Ramos (cell line): Measurements from ENCODE around the gene TSKU.
"Not testable (repeated sequence)": the region's sequence is repeated elsewhere in the genome, so short reads cannot be mapped to it uniquely, and the experiment has no call there.

ENCODE experiments used
- in situ Hi-C: fragments of 300-500 bp; cut with MboI; formaldehyde crosslinking; loops from one replicate; pipeline ENCODE4 v1.14.3; 2022; ENCODE audit warnings: low sequenced_read_pairs; ENCODE audit not compliant: unreplicated experiment

TSKU gene, protein sequence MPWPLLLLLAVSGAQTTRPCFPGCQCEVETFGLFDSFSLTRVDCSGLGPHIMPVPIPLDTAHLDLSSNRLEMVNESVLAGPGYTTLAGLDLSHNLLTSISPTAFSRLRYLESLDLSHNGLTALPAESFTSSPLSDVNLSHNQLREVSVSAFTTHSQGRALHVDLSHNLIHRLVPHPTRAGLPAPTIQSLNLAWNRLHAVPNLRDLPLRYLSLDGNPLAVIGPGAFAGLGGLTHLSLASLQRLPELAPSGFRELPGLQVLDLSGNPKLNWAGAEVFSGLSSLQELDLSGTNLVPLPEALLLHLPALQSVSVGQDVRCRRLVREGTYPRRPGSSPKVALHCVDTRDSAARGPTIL

GRCh38 chr11:76783294-76783895 is at the start of gene TSKU:
Gene TSKU, plus strand, starts transcription at chr11:76783356. Its CDS starts 12,261 bp downstream, at chr11:76795617.
- in situ Hi-C loops: no loop called here

DNA sequence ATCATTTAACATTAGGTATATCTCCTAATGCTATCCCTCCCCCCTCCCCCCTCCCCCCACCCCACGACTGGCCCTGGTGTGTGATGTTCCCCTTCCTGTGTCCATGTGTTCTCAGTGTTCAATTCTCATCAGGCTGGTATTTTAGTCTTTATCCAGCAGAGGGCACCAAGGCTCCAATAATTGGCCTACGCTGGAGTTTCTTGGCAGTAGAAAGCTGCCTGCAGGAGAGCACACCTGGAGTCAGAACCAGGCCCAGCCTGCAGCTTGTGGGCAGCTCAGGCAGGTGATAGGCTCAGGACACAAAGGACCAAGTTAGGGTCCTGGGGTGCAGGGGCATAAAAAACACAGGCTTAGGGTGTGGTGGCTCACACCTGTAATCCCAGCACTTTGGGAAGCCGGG is 49.2 kb upstream of the TSKU start:
- in situ Hi-C loops: not testable (repeated sequence)

DNA sequence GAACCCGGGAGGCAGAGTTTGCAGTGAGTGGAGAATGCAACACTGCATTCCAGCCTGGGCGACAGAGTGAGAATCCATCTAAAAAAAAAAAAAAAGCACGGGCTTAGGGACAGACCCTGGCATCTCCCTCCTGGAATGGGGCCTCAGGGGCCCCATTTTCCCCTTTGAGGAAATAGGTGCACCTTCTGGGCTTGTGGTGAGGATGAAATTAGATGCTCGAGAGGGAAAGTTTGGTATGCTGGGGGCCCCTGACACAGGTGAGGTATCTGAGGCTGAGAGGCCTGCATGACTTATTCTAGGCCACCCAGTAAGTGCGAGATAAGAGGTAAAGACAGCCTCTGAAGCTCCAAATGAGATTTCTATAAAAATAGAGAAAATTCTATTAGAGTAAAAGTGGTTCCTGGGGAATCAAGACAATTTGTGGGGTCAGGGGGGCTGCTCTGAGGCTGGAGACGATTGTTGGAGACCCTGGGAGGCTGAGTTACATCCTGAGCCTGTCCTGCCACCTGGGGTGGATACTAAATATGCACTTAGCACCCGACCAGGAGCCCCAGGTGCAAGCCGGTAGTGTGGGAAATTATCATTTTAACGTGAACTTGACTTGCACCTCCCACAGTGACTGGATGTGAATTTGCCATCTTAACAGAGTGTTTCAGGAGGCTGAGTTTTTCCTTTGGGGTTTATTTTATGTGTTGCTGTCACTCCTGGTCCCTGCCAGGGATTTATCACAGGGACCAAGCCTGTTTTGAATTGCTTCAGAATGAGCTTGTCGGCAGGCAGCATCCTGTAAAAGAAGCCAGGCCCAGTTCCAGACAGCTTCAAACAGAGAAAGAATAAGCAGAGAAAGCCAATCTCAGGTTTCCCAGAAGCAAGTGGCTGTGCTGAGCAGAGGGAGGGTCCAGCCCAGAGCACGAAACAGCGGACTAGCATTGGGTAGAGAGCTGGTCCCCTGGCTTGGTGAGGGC is 48.4 kb upstream of the TSKU start:
- in situ Hi-C loops: loop anchor here (5.0 kb wide), 1 partner anchor 63 kb away; no protein-coding TSS in a partner anchor

- in situ Hi-C loops: loop anchor here (5.0 kb wide), 1 partner anchor 61 kb away; no protein-coding TSS in a partner anchor
Observed at GRCh38 chr11:76735841-76736240, 47.3 kb upstream of the TSKU start.

DNA sequence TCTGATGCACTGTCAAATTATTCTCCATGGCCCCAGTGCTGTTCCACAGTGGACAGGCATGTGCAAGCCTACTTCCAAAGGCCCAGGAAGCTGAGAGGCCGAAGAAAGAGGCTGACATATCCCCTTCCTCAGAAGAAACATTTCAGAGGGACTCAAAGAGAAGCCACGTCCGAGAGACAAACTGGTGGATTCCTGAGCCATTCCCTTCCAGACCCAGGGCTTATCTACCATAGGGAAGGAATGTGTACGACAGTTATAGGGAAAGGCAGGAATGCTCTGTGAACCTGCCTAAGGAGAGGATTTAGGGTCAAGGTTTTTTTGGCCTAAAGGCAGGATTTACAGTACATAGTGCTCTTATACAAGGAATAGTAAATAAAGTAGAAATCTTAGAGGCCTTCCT is 46.9 kb upstream of the TSKU start:
- in situ Hi-C loops: loop anchor here (5.0 kb wide), 1 partner anchor 61 kb away; no protein-coding TSS in a partner anchor

DNA sequence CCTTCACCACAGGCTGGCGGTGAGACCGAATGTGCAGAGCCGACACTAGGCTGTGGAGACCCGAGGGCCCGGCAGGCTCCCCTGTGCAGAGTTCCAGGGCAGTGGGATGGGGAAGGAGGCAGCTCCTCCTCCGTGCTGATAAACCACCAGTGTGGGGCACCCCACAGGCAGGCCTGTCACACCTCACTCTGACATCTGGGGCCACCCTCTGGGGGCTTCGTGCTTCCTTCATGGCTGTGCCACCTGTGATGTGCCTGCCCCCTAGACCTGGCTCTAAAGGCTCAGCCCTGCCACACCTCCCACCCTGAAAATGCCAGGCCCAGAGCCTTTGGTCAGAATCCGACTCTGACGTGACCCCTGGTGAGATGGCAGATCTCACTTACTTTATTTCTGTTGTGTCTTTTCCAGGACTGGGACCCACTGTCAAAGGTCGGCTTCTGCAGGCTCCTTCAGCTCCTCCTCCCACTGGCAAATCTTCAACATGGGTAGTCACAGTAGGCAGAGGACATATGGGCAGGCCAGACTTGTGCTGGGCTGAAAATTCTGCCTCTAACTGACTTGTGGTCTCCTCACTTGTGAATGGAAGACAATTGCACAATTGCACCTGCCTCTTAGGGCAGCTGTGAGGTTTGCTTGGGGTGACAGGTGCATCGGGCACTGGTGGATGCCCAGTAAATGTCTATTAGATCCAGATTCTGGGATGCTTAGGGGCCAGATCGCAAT is 46.2 kb upstream of the TSKU start:
- in situ Hi-C loops: loop anchor here (5.0 kb wide), 1 partner anchor 60 kb away; no protein-coding TSS in a partner anchor

- in situ Hi-C loops: loop anchor here (5.0 kb wide), 1 partner anchor 59 kb away; no protein-coding TSS in a partner anchor
Observed at GRCh38 chr11:76738618-76739240, 44.4 kb upstream of the TSKU start.

DNA sequence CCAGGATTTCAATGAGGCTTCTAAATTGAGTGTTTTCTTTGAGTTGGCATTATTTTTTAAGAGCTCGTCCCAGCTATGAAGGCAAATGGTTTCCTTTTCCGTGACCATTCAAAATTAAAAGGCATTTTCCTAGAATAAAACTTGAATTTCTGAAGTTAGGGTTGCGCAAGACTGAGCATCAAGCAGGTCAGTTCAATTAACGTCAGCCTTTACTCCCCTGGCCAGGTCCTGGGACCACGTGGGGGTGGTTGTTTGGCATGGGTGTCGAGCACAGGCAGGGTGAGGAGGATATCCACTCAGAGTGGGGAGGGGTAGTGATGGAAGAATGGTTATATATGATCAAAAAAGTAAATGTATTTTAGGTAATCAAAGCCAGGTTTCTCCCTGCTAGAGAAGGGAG is 43.4 kb upstream of the TSKU start:
- in situ Hi-C loops: loop anchor here (5.0 kb wide), 1 partner anchor 58 kb away; no protein-coding TSS in a partner anchor

- in situ Hi-C loops: no loop called here
Observed at GRCh38 chr11:76740772-76741171, 42.4 kb upstream of the TSKU start.

DNA sequence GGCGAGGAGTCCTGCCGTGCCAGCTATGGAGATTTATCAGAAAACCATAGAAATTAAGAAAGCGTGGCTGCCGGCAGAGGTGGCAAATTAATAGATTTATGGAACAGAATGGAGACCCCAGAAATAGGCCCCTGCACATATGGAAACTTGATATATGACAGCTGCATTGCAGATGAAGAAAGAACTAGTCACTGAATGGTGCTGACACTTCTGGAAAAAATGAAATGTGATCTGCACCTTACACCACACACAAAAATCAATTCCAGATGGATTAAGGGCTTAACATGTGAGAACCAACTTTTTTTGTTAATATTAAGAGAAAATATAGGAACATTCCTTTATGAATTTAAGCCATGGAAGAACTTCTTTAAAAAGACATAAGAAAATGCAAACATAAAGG is 40.3 kb upstream of the TSKU start:
- in situ Hi-C loops: no loop called here

- in situ Hi-C loops: no loop called here
Observed at GRCh38 chr11:76744186-76745043, 38.7 kb upstream of the TSKU start.

GRCh38 chr11:76745044-76745376 is 38.1 kb upstream of the TSKU start:
- in situ Hi-C loops: no loop called here

- in situ Hi-C loops: no loop called here
Observed at GRCh38 chr11:76745561-76746207, 37.5 kb upstream of the TSKU start.

DNA sequence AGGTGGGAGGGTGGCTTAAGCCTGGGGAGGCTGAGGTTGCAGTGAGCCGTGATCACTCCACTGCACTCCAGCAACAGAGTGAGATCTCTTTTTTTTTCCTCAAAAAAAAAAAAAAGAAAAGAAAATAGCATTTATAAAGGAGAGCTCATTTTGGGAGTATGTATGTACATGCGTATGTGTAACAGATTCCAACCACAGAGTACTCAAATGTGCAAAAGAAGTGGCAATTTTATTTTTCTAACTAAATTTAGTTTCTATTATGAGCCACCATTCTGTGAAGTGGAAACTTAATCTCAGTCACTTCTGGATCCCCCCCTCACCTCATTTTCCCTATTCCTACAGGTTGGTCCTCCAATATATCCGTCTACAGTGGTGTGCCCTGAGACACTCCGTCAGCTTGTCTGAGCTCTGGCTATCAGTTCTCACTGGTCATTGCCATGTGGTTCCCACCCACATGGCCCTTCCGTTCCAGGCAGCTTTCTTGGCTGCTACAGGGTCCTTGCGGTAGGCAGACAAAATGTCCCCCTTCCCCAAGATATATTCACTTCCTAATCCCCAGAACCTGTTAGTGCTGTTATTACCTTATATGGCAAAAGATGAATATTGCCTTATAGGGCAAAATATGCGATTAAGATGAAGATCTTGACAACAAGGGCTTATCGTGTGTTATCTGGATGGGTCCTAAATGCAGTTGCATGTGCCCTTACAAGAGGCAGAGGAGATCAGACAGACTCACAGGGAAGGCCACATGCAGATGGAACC is 35.8 kb upstream of the TSKU start:
- in situ Hi-C loops: no loop called here

- in situ Hi-C loops: no loop called here
Observed at GRCh38 chr11:76747915-76748860, 35.0 kb upstream of the TSKU start.

DNA sequence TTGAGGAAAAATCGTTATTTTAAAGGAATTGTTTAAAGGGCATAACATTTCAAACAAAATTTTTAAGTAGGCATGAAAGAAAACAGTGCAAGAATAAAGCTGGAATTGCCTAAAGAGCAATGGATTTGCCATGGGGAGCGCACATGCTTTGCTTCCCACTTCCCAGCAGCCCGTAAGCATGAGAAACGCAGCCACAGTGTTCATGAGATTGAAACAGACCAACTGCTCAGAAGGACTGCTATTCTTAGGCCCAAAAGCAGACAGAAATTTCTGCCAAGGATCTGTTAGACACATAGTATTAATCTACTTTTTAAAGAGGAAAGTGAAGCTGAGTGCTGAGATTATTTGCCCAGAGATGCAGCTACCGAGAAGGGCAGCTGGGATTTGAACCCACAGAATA is 34.2 kb upstream of the TSKU start:
- in situ Hi-C loops: no loop called here
